Stimulated activated CD4-positive, alpha-beta T cell treated with anti-CD3 and anti-CD28 coated beads, Interleukin-1b, Interleukin-23, amount 100 ng/mL, for 48 hours (primary cell): Measurements from ENCODE around the gene MKLN1.

ENCODE experiments used
- DNase-seq: peaks from one replicate; pipeline ENCODE4 v3.0.0-alpha.2; 2020

The MKLN1 gene

GRCh38 chr7:131471250-131472004, 143.8 kb downstream of the MKLN1 start:
- DNase-seq = no peak

GRCh38 chr7:131476740-131477139, 149.1 kb downstream of the MKLN1 start:
- no peak for DNase-seq

- DNase-seq = no peak
Measured at GRCh38 chr7:131480384-131481315, 153.0 kb downstream of the MKLN1 start.

DNA sequence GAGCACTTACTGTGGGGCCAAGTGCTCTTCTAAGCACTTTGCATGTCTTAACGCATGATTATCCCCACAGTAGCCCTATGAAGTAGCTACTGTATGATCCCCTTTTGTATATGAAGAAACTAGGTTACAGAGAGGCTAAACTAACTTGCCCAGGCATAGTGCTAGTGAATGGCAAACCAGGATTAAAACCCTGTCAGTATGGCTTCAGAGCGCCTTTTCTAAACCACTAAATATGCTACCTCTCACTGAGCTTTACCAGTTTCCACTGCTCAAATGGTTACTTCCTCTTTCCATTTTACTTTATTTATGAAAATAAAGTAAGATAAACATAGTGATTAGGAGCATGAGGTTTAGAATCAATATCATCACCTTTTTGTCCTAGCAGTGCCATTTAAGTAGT, 155.1 kb downstream of the MKLN1 start:
- DNase-seq = no peak

- DNase-seq = no peak
Measured at GRCh38 chr7:131483586-131483985, 155.9 kb downstream of the MKLN1 start.

DNA sequence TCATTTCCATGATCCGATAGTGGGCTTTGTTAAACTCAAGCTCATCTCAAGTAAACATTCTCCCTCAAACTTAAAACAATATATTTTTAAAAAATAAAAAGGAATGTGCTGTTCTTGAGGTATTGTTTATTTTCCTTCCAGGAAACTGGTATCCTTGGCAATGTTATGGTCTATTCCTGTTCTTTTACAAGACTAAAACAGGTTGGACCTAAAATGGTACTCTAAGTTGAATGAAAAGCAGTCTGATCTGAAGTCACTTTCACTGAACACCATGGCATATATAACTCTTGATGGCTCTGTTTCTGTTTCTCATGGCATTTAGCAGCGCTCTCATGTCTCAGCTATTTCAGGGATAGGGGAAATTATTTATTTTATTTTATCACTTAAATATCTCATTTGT, 158.7 kb downstream of the MKLN1 start:
- DNase-seq = no peak

DNA sequence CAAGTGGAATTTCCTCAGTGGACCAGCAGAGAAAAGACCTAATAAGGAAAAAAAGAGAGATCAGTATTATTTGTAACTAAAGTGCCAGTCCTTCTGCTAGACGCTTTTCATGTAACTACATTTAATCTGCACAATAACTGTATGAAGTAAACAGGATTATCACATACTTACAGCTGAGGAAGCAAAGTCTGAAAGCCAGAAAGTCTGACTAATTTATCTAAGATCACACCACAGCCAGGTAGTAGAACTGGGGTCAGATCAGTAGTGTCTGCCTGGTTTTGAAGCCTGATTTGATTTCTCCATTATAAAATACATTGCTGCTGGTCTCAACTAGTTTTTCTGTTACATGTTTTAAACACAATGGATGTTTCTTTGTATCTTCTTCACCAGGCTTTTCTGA, 159.5 kb downstream of the MKLN1 start:
- no peak for DNase-seq

DNA sequence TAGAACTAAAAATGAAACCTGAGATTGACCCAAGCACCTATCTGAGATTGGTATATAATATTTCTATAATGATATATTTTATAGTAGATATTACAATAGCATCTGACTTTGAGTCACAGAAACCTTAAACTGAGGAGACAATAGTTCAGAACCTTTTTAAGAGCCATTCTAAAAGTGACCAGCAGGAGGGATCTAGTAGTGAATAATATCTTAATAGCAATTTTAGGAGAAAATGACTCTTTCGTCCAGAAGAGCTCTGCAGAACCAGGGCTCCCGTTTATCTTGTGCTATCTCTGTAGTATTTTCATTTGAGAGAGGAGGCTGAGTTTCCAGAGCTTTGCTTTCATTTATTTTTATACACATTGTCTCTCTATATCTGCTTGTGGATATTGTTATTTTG, 160.7 kb downstream of the MKLN1 start:
- DNase-seq = no peak

DNA sequence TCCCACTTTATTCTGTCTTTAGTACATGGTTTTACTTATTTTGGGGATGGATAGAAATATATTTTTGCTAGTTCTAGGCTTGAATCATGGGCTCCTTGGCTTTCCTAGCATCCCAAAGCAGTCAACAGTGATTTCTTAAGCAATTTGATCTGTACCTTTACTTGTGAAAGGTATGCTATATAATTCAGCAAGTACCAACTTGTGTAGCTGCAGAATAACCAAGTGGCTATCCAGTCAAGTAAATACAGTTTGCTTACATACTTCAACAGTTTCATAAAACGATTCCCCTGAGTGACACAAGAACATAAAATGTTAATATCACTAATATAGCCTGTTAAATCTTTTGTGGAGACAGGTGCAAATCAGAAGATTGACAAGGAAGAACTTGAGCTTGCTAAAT, 161.5 kb downstream of the MKLN1 start:
- no peak for DNase-seq

- no peak for DNase-seq
Measured at GRCh38 chr7:131489881-131490280, 162.2 kb downstream of the MKLN1 start.

- no peak for DNase-seq
Measured at GRCh38 chr7:131493081-131493480, 165.4 kb downstream of the MKLN1 start.

GRCh38 chr7:131493581-131493980, 165.9 kb downstream of the MKLN1 start:
- DNase-seq = no peak

DNA sequence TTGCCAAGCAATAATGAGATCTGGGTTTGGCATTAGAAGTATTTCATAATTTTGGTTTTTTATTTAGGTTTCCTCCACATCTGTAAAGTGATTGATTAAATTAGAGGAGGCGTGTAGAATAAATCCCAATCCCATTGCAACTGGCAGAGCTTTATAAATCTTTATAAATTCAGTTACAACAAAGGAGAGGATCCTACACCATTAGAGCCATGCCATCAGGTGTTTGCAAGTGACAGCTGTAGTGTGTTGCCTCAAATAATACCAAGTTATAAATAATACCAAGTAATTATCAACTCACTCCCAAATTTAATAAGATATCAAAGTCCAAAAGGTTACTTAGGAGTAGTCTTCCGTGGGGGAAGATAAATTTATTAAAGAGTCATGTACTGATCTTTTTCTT, 166.5 kb downstream of the MKLN1 start:
- DNase-seq = no peak

DNA sequence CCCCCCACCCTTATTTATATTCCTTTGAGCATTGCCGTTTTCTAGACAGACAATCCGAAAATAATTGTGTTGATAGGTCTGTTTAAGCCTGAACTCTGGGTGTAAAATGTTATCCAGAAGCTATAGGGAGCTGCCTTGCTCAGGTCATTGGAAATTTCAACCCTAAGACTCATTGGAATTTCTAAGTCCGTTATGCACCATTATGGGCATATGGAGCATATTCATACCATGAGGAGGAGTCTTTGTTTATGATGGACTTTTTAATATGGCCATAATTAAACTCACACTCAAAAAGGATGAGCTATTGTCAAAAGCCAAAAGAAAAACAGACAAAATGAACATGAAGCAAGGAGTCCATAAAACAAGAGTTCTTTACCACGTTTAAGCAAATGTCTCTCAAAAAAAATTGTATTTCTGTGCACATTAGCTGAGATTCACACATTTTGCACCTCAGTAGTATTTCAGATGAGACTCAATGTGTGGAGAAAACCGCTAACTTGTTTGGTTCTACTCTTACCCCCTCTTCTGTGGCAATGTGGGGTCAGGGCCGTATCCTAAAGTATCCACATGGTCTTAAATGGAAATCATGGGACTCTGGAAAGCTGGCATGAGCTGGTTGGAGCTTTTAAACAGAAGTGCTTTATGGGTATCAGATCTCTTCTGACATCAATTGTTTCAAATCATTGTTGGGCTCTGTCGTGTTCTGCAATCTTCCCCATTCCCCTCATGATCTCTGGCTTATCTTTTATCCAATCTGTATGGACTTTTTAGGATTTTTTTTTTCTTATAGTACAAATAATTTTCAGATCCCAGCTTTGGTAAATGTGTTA, 168.2 kb downstream of the MKLN1 start:
- no peak for DNase-seq

DNA sequence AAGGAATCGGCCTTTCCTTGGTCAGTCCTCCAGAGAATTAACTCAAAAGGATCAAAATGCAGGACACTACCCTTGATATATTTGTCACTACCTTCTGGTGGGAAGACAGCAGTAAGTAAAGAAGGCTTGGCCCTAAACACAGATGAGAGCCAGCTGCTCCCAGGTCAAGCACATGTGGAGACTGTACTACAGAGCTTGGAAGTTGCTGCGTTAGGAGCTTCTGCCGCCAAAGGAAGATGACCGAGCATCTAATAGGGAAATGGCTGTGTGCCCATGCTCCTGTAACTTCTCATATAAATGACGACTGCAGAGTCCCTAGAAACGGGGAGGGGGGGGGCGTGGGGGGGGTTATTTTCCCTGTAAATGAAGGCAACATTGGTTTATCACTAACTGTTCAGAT, 169.8 kb downstream of the MKLN1 start:
- no peak for DNase-seq

DNA sequence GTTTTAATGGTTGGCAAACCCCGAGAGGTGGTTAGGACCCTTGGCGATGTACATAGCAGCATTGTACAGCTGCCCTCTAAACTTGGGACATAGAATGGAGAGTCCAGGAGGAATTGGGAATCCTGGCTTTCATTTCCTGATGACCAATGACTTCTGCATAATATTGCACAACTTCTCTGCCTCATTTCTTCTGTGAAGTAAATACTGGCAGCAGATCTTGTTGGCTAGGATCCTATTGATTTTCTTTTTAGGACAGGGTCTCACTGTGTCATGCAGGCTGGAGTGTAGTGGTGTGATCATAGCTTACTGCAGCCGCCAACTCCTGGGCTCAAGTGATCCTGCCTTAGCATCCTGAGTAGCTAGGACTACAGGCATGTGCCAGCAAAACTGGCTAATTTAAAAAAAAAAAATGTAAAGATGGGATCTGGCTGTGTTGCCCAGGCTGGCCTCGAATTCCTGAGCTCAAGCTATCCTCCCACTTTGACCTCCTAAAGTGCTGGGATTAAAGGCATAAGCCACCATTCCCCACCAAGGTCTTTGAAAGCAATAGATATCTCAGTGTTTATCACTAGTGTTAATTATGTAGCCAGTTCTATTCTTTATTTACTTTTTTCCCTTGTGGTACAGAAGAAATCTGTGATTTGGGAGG, 170.7 kb downstream of the MKLN1 start:
- DNase-seq = no peak

DNA sequence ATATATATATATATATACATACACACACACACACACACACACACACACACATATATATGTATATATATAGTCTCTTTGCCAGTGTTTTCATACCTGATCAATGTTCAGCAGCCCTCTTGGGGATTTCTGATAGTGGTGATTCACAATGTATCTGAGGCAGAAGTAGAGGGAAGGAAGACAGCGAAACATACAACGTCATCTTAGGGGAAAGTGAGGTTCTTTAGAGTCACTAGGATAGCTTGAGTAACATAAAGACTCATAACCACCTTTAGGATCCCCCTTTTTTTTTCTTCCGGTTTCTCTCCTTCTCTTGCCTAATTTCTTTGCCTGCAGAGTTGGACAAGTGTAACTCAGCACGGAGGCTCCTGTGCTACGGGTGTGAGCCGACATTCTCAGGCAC, 172.1 kb downstream of the MKLN1 start:
- DNase-seq = no peak

DNA sequence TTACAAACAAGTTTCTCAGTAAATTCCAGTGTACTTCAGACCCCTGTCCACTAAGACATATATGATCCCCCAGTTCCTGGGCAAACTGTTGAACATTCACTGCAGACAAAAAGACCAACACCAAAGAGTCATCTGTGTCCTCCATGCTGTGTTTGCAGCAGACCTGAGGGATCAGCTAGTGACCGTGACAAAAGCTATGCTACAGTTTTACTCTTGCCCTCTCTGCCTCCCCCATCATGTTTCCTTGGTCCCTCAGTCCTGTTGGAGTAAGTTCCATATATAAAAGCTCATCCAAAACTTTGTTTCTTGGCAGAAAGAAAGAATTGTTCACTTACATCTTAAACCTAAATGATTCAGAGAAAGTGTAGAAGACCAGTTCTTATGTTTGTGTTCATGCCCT, 172.7 kb downstream of the MKLN1 start:
- DNase-seq = no peak

GRCh38 chr7:131501422-131501821, 173.7 kb downstream of the MKLN1 start:
- peak; percentile 59 for DNase-seq

DNA sequence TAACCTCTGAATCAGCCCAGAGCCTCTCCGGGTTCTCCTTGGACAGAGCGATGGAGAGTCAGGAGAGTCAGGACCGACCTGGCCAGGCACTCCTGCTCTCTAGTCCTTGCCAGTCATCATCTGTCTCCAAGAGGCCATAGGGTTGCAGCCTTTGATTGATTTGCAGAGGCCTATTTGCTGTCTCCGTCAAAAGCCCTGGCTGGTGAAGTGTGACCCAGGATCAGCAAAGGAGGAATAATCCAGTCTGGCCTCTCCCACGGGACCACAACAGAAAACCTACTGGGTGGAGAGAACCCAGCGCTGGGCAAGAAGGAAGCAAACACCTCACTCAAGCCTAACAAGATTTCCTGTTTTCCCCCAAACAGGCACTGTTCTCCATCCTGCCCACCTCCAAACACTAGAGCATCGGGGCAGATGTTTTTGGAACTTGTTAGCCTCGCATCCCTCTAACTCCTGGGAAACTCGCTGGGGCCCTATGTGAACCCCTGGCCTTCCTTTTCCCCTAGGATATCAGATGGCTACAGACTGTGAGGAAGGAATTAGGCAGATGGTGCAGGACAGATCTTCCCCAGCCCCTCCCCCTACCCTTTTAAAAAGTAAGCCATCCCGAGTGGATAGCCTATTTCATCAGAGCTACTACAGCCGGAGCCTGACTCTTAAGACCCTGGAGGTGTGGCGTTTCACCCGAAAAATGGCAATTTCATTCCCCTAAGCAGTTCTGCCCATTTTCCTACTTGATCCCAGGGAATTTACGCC, 174.4 kb downstream of the MKLN1 start:
- no peak for DNase-seq

DNA sequence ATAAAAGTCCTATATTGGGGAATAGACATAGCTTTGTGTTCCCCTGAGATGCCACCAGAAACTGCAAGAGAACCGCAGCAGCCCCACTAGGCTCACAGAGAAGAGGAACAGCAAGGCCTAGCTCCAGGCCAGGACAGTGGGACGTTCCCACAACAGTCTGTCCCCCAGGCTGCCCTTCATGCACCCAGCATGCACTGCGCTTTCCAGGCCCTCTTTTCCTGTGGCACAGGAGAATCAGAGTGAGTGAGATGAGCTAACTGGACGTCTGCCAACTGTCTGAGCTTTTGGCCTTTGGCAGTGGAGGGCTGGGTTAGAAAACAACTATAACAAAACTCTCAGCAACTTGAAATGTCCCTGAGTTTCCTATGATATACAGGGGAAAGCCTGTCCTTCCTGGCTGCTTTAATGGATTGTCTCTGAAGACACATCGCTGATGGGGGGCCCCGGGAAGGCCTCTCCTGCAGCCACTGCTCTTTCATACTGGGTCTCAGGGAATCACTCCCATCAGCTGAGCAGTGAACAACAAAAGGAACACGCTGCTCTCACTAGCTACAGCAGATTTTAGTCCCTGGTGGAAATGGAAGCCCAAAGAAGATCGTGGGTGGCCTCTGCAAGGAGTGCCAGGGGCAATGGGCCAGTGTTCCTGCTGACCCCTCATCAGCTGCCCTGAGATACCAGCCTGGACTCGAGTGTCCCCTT, 175.3 kb downstream of the MKLN1 start:
- DNase-seq = no peak
